GM21447 (cell line): ENCODE data around the gene WBP1.
"Not testable (repeated sequence)": the region's sequence is repeated elsewhere in the genome, so short reads cannot be mapped to it uniquely, and the experiment has no call there.

Experiments used
- ATAC-seq: cut with Tn5 transposase; IDR thresholded peaks from one replicate; pipeline ENCODE4 v1.9.1; 2021; ENCODE audit not compliant: unreplicated experiment

WBP1 gene

DNA sequence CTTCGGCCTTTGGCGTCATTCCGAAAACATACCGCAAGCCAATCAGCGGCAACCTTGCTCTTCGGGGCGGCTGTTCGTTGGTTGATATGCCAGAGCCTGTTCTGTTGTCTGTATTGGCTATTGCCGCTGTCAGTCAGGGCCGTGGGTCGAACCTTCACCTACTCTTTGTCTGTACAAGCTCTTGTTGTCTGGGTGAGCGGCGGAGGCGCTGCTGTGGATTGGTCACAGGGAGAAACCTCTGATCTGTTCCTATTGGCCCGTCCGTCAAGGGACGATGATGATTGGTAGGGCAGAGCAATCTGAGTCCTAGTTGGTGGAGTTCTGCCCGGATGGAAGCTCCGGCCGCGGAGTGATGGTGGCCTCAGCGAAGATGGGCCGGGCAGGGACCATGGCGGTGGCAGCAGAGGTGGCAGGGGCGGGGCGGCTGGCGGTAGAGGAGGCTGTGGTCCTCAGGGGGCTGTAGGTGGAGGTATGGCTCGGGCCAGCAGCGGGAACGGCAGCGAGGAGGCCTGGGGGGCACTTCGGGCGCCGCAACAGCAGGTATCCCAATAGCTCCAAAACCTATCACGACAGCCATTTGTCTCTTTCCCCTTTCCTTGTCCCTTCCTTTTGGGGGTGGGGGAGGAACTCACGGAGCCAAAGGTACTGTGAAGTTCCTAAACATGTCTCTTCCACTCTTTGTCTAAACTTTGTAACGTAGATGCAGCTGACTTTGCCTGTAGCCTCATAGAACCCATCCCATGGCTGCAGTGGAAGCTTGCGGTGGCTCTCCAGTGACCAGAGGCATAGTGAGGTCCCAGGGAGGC lies at the start of gene WBP1:
TSS of gene WBP1 (plus strand) at position 307 of the 806 bp plus-strand sequence. CDS start at position 472, 165 bp downstream.
- ATAC-seq, result peak; percentile 86

DNA sequence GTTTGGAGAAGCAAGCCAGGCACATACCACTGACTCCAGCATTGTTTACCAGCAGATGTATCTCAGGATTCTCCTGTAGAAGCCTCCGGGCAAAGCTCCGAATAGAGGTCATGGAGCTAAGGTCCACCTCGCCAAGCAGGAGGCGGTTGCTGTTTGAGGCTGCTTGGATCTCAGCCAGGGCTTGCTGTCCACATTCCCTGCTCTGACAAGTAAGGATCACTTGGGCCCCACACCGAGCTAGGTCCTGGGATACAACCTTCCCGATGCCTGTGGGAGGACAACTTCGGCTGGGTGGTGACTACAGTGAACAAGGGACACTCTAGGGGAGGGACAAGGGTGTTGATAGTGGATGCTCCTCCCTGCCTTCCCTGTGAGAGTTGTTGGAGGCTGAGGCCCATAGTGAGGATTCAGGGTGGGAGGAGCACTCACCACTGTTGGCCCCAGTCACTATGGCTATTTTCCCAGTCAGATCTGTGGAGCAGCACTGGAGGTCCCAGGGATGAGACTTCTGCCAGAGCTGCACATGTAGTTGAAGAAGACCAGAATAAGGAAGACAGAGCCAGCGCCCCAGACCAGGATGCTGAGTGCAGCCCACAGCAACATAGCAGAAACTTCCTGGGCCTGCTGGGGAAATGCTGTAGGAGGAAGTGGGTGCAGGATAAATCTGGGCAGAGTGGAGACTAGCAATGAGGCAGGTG lies 45.1 kb upstream of the WBP1 start:
- no peak for ATAC-seq

DNA sequence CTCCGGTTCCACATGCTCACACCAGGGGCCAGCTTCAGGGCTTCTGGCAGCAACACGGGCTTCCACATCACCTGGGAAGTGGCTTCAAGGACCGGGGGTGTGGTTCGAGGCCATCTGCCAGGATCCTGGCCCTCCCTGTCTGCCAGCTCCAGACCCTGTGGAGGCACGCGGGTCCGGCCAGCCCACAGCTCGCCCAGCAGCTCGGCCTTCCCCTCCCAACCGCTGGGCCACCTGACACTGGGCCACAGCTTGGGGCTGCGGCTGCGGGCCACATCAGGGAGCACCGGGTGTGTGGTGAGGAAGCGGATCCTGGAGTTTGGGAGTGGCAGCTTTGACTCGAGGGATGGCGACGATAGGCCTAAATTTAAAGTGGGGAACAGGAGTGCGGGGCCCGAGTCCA lies 43.8 kb upstream of the WBP1 start:
- ATAC-seq, result no peak

DNA sequence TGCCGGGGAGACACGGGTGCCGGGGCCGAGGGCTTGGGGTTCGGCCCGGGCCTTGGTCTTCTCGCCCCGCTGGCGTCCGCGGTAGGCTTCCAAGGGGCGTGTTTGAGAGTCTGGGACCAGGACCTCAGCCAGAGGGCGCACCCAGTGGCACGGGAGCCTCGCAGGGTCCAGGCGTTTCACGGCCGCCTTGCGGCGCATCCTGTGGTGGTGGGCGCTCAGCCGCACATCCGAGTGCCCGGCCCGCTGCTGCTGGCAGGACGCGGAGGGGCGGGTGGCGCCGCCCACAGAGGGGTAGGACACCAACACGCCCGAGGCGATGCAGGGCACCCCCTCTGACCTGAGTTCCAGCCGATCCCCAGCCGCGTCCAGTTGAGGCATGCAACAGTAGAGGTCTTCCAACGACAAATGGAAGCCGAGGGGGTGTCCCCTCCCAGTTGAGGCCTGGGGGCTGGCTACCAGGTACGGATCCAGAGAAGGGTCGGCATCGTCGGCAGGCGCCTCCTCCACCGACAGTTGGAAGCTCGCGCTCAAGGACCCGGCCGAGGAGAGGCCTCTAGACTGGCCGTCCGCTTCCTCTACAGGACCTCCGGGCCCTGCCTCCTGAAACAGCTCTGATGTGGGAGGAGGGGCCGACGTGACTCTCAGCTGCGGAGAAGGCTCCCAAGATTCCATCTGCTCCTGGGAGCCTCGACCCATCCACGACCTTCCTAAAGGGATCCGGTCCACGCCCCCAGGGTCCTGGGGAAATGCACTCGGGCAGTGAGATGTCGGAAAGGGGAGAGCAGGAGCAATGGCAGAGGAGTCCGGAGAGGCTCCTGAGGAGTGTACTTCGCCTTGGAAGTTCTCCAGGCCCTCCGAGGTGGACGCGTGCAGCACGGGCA lies 43.1 kb upstream of the WBP1 start:
- peak; percentile 47 for ATAC-seq

DNA sequence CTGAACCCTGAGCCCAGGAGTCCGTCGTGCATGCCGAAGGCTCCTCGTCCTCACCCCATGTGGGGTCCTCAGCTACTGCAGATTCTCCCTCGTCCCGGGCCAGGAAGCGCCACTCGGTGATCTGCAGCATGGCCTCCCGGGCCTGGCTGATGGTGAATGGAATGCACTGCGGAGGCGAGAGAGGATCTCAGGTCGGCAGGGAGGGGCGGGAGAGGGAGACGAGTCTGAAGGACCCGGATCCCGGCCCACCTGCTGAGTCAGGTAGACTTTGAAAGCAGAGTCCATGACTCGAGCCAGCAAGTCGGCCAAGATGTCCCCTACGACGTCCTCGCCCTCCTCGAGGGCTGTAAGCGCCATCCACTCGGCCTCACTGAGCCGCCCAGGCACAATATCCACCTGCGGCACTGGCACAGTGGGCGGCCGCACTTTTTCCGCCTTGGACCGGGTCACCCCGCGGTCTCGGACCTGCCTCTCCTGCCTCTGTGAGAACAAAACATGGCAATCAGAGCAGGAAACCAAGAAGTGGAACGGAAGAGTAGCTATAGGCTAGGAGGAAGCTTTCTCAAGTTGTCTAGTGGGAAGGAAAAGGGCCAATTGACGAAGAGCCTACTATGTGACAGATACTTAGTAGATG lies 42.4 kb upstream of the WBP1 start:
- no peak for ATAC-seq

DNA sequence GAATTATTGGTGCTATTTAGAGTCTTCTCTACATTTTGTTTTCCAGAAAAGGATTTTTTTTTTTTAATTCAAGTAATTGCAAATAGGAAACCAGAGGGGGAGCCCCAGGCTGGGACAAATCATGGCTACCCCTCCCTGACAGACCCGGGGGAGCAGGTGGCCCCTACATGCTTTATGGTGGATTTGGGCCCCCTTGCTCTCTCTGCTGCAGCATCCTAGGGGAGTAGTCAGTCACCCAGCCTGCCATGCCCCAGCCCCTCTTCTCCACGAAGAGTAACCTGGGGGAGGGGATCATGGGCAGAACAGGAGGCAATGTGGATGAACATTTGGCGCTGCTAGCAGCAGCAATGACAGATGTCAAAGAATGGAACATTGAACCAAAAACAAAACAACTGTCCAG lies 41.5 kb upstream of the WBP1 start:
- no peak for ATAC-seq

DNA sequence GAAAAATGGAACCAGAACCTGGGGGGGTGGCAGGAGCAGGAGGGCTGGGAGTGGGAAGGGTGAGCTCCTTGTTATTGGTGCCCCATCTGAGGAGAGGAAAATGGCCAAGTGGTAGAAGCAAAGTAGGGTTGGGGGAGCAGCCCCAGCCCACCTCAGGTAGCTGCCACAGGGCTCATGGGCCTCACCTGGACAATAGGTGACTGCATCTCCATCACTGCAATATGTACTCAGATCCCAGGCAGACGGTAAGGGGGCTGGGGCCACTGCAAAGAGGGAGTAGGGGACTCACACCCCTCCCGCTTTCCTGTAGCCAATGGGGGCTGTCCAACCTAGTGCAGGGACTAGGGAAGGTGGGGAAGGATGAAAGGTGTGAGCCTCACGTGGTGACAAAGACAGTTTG lies 41.0 kb upstream of the WBP1 start:
- no peak for ATAC-seq

DNA sequence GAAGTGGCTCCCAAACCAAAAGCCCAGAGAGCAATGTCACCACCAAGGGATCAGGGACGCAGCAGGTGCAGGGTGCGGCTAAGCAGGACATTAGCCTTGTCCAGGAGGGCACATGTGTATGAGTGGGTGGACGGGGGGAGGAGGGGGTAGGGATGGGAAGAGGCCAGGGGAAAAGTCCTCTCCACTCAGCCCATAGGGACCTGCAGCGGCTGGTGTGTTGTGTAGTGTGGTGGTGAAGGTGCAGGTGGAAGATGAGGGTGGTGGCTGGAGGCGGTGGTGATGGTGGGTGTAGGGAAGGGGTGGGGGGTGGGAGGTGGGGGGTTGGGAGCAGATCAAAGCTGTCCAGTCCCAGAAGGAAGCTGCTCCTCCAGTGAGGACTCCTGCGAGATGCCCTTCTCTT lies 40.5 kb upstream of the WBP1 start:
- ATAC-seq, result no peak

DNA sequence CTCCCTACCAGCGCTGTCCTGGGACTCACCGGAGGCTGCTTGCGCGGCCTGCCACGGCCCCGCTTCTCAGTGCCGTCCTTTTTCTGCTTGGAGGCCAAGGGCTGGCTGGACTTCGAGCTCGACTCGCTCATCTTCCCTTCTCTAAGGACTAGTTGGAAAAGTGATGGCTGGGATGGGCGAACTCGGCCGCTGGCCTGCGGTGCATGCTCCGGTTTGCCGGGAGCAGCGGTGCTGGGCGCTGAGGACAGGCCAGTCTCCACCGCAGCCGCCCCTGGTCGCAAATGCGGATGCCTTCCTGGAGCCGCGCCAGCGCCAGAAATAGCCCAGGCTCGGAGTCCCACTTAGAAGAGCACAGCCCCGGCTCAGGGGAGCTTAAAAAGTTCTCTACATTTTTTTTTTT lies 39.9 kb upstream of the WBP1 start:
- ATAC-seq, result no peak

DNA sequence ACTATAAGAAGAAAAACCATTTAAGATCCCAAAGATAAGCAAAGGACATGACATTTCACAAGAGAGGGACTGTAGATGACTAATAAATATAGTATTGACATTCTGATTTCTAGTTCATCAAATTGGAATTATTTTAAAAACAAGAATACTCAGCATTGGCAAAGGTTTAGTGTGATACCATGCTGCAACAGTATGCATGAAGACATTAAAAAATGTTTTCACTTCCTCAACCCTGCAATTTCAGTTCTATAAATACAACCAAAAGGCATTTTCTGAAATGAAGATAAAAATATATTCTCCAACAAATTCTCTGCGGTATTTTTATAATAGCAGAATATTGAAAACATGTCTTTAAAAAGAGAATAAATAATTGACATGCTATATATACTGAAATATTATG lies 38.9 kb upstream of the WBP1 start:
- ATAC-seq, result no peak

DNA sequence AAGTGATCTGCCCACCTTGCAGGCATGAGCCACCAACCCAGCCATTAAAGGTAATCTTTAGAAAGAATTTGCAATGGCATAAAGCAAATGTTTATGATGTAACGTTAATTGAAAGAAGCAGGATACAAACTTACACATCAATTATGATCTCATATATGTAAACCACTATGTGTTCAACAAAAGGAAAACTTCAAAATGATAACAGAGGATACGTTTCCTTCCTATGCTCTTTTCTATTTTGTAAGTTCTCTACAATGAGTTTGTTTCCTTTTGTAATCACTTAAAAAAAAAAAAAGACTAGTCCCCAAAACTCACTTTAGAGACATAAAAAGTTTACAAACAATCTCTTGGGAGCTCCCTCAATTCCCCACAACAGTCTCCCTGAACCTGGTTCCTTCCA lies 38.2 kb upstream of the WBP1 start:
- no peak for ATAC-seq

DNA sequence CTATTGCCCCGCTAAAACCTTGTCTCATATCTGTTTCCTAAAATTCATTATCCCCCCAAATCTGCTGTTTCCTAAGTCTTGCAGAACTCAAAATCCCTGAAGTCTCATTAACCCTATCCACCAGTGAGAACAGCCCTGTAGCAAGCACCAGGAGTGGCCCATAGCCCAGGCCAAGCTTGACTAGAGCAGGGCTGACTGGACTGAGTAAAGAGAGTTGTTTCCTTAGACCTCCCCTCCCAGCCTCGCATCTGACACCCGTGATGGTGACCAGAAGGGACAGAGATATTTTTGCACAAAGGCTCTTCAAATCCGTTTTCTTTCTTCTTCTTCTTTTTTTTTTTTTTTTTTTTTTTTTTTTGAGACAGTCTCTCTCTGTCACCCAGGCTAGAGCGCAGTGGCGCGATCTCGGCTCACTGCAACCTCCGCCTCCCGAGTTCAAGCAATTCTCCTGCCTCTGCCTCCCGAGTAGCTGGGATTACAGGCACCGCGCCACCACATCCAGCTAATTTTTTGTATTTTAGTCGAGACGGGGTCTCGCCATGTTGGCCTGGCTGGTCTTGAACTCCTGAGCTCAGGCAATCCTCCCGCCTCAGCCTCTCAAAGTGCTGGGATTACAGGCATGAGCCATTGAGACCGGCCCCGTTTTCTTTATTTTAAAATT lies 37.7 kb upstream of the WBP1 start:
- ATAC-seq, result not testable (repeated sequence)

DNA sequence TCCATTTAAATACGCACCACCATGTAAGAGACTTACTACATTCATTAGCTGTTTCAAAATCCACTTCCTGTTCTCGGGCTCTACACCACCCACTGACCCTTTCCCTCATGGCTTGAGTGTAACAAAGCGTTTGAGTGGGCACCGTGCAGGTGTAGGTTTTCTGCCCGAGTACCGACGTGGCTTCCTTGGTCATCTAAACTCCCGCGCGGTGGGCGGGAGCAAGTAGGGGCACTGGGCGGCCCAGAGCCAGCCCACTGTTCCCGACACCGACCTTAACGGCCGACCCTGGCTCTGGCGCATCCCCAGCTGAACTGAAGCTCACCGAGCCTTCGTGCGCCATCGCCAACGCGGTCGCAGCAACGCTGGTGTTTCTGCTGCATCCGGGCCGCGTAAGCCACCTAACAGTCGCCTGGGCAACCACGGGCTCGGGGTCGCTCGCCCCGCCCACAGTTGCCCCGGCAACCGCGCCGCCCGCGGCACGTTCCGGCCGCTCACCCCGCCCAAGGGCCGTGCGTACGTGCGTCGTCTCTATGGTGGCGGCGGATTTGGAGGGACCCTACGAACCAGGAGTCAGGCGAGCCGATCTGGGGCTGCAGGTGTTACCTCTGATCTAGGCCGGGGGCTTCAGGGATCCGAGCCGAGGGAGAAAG lies 36.9 kb upstream of the WBP1 start, which contains the start of the genes C2orf81 and WDR54:
TSS of gene C2orf81 (minus strand) at position 399 of the 650 bp plus-strand sequence. CDS start at position 340, 59 bp downstream.
TSS of gene WDR54 (plus strand) at position 510 of the 650 bp plus-strand sequence. CDS start 424 bp downstream, outside the sequence.
- ATAC-seq, result peak; percentile 86

DNA sequence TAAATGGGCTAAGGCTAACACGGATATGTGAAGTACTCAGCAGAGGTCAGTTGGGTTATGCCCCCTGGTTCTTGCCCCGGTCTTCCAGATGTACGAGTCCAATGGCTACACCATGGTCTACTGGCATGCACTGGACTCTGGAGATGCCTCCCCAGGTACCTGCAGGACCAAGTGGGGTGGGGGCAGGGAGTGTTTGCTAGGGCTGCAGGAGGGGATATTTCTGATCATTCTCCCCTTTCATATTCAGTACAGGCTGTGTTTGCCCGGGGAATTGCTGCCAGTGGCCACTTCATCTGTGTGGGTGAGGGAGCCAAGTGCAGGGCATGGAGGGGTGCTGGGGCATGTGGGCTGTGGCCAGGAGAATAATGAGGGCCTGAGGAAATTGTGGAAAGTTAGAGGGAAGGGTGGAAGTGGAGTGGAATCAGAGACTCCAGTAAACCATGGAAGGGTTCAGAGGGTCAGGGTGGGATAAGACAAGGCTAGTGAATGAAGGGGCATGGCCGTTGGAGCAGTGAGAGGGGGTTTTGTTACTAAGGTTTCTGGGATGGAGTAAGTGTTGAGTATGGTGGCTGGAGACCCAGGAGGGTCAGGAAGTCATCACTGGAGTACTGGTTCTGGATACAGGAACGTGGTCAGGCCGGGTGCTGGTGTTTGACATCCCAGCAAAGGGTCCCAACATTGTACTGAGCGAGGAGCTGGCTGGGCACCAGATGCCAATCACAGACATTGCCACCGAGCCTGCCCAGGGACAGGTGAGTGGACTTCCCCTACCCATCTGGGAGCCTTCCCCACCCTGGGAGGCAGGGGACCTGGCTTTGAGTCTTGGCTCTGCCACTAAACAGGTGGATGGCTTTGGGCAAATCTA lies 34.8 kb upstream of the WBP1 start:
- ATAC-seq, result no peak

DNA sequence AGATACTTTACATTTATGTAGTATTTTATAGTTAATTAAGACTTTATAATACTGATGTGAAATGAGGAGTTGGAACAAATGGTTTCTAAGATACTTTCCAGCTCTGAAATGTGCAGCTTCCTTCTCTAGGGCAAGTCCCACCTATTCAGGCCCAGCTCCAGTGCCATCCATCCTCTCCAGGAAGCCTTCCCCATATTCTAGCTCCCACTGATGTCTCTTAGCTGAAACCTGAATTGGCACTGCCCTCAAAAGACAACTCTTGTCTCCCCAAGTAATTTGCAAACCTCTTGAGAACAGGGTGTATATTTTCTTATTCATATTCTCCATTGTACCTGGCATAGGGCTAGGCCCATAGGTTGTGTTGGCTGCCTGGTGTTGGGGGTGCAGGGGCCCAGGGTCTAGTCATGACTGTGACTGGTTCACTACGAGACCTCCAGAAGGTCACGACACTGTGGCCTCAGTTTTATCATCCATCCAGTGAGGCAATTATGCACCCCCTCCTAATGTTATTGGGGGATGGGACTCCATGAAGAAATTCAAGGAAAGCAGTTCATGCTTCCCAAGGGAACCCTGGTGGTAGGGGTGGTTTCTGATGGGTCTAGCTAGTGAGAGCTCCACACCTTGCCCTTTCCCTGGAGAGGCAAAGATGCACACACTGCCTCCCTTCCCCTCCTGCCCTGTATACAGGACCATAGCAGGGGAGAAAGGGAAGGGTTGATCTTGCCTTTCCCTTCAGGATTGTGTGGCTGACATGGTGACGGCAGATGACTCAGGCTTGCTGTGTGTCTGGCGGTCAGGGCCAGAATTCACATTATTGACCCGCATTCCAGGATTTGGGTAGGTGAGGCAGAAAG lies 33.9 kb upstream of the WBP1 start:
- no peak for ATAC-seq

DNA sequence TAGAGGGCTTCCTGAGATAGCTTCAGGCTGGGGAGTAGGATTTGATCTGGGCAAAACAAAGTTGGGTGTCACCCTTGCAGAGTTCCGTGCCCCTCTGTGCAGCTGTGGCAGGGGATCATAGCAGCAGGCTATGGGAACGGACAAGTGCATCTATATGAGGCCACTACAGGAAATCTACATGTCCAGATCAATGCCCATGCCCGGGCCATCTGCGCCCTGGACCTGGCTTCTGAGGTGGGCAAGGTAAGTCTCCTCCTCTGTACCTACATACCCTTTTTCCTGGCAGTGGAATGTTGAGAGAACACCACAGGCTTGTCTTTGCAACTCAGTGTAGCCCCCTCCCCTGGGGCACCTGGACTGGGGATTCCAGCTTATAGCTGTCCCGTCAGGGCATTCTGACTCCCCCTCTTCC lies 33.2 kb upstream of the WBP1 start:
- no peak for ATAC-seq

DNA sequence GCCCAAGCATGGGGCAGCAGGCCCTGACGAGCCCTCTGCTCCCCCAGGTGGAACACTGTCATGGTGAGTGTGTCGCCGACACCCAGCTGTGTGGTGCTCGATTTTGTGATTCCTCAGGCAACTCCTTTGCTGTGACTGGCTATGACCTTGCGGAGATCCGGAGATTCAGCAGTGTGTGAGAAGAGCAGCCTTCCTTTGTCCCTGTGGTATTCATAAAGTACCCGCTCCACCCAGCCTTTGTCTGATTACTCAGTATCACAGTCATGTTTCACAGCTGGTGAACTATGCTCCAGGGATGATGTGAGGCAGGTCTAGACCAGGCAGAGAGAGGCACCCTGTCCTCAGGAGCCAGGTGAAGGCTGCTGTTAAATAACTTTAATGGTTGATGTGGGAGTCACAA lies 32.7 kb upstream of the WBP1 start:
- ATAC-seq, result no peak
